ENCODE data around the gene PAPSS1.

DNA sequence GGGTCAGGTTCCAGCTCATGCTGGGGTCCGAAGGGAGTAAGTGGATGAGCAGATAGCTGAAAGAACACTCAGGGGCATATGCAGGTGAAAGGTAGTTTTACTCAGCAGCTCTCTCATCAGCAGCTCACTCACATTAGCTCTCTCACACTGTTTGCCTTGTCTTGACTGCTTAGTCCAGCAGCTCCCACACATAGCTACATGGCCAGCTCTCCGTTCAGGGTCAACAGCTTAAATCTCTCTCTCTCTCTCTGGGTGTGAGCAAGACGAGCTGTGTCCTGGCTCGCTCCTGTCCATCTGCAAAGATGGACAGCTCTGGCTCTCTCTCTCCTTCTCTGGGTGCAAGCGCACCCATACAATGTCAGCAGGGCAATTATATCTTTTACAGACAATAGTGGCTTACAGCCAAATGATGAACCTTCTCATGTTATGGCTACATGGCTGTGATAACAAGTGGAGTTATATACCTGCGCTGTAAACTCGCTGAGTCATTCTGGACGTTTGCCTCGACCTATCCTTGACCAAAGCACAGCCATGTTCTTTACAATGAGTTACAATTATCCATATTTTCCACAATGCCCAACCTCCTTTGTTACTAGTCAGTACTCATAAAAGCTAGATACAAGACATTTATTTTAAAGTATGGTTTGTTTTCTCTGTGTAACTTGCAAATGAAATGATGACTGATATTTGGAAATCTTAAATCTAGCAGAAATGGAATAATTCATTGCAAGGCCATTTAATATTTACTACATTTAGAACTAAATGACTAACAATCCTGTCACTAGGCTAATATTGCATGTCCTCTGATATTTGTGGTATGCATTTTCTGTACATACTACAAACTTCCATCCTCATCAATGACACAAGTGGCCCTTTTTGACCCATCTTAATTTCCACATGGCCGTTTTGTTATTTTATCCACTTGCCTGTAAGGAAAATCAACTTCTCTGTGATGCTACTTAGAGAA lies 9.3 kb downstream of the PAPSS1 start:
- TF ChIP-seq, protein P1, sequence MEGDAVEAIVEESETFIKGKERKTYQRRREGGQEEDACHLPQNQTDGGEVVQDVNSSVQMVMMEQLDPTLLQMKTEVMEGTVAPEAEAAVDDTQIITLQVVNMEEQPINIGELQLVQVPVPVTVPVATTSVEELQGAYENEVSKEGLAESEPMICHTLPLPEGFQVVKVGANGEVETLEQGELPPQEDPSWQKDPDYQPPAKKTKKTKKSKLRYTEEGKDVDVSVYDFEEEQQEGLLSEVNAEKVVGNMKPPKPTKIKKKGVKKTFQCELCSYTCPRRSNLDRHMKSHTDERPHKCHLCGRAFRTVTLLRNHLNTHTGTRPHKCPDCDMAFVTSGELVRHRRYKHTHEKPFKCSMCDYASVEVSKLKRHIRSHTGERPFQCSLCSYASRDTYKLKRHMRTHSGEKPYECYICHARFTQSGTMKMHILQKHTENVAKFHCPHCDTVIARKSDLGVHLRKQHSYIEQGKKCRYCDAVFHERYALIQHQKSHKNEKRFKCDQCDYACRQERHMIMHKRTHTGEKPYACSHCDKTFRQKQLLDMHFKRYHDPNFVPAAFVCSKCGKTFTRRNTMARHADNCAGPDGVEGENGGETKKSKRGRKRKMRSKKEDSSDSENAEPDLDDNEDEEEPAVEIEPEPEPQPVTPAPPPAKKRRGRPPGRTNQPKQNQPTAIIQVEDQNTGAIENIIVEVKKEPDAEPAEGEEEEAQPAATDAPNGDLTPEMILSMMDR (conservative IDR thresholded peaks at IDR 0.05 in 1 of 2, IDR thresholded peaks at IDR 0.05 in 1 of 2; ENCODE audit: extremely low read depth in 1 of 2, insufficient read depth in 1 of 2, low read depth in 1 of 2, low read length in 2 of 2): no peak
- no peak for TF ChIP-seq EZH2 (IDR thresholded peaks at IDR 0.05; ENCODE audit: borderline replicate concordance, low read length)
